T-helper 2 cell treated with Interferon-gamma antibody and Interleukin-4, amounts not matched to agents 5 μg/mL and 100 μg/mL, for 36 hours (primary cell): Measurements from ENCODE around the gene TRAPPC2L.
A peak's percentile ranks its signal among the peaks of the same experiment; 100 is the strongest.

Experiments
- DNase-seq: peaks from one replicate; pipeline ENCODE4 v3.0.0; 2021; ENCODE audit warnings: low spot score
- H3K27ac Mint-ChIP-seq: one replicate; pipeline ENCODE4 v1.8.0; 2021; ENCODE audit warnings: mild to moderate bottlenecking, mixed read lengths
- H3K27me3 Mint-ChIP-seq: one replicate; pipeline ENCODE4 v1.8.0; 2021; ENCODE audit warnings: low read depth, mixed read lengths
- H3K36me3 Mint-ChIP-seq: one replicate; pipeline ENCODE4 v1.8.0; 2021; ENCODE audit warnings: low read depth, mixed read lengths
- H3K4me1 Mint-ChIP-seq: one replicate; pipeline ENCODE4 v1.8.0; 2021; ENCODE audit warnings: low read depth, mixed read lengths
- H3K4me3 Mint-ChIP-seq: one replicate; pipeline ENCODE4 v1.8.0; 2022; ENCODE audit warnings: mild to moderate bottlenecking, moderate library complexity, mixed read lengths
- H3K9me3 Mint-ChIP-seq: one replicate; pipeline ENCODE4 v1.8.0; 2021; ENCODE audit warnings: mixed read lengths

TRAPPC2L gene

DNA sequence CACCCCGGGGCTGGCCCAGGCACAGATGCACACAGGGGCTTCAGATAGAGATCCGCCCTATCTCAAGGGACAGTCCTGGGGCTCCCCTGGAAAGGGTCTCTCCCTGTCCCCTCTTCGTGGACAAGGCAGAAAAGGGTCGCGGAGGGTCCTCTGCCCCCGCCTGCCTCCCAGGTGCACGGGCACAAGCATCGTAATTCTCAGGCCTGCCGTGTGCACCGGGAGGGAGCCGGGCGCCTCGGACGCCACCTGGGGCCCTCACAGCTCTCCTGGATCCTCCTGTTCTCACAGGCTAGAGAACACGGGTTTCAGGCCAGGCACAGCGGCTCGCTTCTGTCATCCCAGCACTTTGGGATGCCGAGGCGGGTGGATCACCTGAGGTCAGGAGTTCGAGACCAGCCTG is 21.4 kb downstream of the TRAPPC2L start:
- no peaks in the 10 kb centered on the region for H3K36me3 Mint-ChIP-seq
- H3K9me3 Mint-ChIP-seq = no peaks in the 10 kb centered on the region
- DNase-seq = no peak
- no peak overlapping the region for H3K27ac Mint-ChIP-seq
- H3K4me3 Mint-ChIP-seq = no peak overlapping the region
- H3K4me1 Mint-ChIP-seq = peaks cover 5% of the 10 kb centered on the region
- peaks cover 2% of the 10 kb centered on the region for H3K27me3 Mint-ChIP-seq

GRCh38 chr16:88878967-88879787 is 22.2 kb downstream of the TRAPPC2L start:
- Mint-ChIP-seq H3K27me3 (peaks cover 2% of the 10 kb centered on the region), H3K27ac (no peak overlapping the region), H3K9me3 (no peaks in the 10 kb centered on the region), H3K4me3 (no peak overlapping the region), H3K4me1 (peaks cover 5% of the 10 kb centered on the region), H3K36me3 (no peaks in the 10 kb centered on the region)
- DNase-seq = no peak

- peaks cover 2% of the 10 kb centered on the region for H3K27me3 Mint-ChIP-seq
- peaks cover 5% of the 10 kb centered on the region for H3K4me1 Mint-ChIP-seq
- H3K4me3 Mint-ChIP-seq = no peak overlapping the region
Measured at GRCh38 chr16:88879788-88880055, 22.8 kb downstream of the TRAPPC2L start.

DNA sequence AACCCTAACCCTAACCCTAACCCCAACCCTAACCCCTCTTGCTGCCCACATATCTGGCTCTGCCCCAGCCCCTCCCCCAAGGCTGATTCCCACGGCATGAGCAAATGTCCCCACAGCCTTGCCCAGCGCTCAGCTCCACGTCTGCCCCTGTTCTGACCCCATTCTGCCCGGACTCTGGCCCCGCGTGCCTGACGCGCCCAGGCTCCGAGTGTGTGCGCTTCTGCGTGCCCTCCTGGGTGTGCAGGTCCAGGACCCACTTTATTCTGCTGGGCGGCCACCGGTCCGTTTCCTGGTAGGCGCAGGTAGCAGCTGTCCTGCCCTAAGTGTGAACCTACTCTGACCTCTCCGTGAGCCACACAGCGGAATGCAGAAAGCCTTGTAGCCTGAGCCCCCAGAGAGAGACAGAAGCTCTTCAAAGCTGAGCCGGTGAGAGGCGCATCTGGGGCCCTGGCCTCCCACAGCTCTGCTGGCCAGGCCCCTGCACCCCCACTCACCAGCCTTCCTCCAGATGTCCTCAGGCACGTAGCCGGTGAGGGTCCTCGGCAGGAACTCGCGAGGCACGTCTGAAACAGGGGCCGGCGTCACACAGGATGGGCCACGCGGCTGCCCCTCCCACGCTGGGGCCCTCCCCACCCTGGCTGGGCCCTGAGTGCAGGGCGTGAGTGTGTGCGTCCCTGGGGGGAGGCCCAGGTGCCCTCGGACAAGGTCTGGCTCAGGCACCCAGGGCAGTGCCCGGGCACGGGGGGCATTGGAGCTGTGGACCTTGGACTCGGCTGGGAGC is 23.5 kb downstream of the TRAPPC2L start:
- H3K9me3 Mint-ChIP-seq = no peaks in the 10 kb centered on the region
- H3K27ac Mint-ChIP-seq = peak overlapping the region; percentile 49

More at GRCh38 chr16:88879788-88880055, 22.8 kb downstream of the TRAPPC2L start:
- no peak overlapping the region for H3K27ac Mint-ChIP-seq
- no peaks in the 10 kb centered on the region for H3K36me3 Mint-ChIP-seq
- DNase-seq = no peak
- no peaks in the 10 kb centered on the region for H3K9me3 Mint-ChIP-seq

DNA sequence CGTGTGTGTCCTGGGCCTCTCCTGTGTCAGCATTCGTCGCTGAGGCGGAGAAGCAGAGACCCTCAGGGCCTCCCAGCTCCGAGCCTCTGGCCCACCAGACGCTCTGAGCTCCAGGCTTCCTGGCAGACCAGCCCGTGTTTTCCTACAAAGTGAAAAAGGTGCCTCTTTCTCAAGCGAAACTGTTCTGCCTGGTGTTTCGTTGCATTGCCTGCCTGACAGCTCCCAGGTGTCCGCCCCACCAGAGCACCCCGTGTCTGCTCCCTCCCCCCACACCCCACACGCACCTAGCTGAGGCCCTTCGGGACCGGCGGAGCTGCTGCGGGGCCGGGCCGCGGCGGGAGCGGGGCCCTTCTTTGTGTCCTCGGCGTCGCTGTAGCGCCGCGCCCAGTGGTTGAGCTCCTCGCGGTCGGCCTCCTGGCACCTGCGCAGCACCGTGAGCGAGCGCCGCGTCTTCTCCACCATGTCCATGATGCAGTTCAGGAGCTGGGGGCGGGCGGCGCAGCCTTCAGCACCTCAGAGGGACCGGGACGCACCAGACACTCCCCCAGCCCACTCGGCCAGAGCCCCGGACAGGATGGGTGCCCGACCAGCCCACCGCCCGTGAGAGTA is 24.2 kb downstream of the TRAPPC2L start:
- no peaks in the 10 kb centered on the region for H3K36me3 Mint-ChIP-seq
- H3K9me3 Mint-ChIP-seq = no peaks in the 10 kb centered on the region
- DNase-seq = no peak
- peaks cover 5% of the 10 kb centered on the region for H3K4me1 Mint-ChIP-seq
- no peaks in the 10 kb centered on the region for H3K27me3 Mint-ChIP-seq
- H3K4me3 Mint-ChIP-seq = no peak overlapping the region
- H3K27ac Mint-ChIP-seq = no peak overlapping the region

More for the DNA sequence above, 23.5 kb downstream of the TRAPPC2L start:
- peaks cover 2% of the 10 kb centered on the region for H3K27me3 Mint-ChIP-seq
- H3K4me3 Mint-ChIP-seq = no peak overlapping the region
- peaks cover 5% of the 10 kb centered on the region for H3K4me1 Mint-ChIP-seq
- no peaks in the 10 kb centered on the region for H3K36me3 Mint-ChIP-seq
- DNase-seq = no peak

- Mint-ChIP-seq H3K4me1 (peaks cover 5% of the 10 kb centered on the region), H3K27ac (no peak overlapping the region)
Measured at GRCh38 chr16:88881675-88882357, 24.9 kb downstream of the TRAPPC2L start.

DNA sequence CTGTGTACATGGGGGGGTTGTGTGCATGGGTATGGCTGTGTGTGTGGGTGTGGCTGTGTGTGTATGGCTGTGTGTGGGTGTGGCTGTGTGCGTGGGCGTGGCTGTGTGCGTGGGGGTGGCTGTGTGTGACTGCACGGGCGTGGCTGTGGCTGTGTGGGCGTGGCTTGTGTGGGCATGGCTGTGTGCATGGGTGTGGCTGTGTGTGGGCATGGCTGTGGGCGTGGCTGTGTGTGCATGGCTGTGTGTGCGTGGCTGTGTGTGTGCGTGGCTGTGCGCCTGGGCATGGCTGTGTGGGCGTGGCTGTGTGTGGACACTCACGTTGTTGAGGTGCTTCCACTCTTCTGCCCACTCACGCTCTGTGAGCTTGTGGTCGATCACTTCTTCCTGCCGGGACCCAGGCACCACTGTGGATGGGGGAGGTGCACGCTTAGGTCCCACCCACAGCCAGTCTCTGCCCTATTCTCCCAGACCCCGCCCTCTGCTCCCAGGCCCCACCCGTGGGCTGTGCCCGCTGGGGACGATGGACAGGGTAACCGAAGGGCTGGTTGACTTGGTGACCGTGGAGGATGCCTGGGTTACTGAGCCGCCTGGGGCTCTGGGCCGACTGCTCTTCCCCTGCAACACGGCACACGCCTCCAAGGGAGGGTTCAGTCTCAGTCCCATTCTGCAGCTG is 25.6 kb downstream of the TRAPPC2L start:
- H3K36me3 Mint-ChIP-seq = no peaks in the 10 kb centered on the region

More at GRCh38 chr16:88881675-88882357, 24.9 kb downstream of the TRAPPC2L start:
- Mint-ChIP-seq H3K27me3 (no peaks in the 10 kb centered on the region), H3K36me3 (no peaks in the 10 kb centered on the region), H3K4me3 (no peak overlapping the region), H3K9me3 (no peaks in the 10 kb centered on the region)
- no peak for DNase-seq

GRCh38 chr16:88883117-88883895 is 26.4 kb downstream of the TRAPPC2L start:
- Mint-ChIP-seq H3K27ac (no peak overlapping the region), H3K4me1 (peaks cover 5% of the 10 kb centered on the region), H3K4me3 (no peak overlapping the region), H3K36me3 (no peaks in the 10 kb centered on the region), H3K9me3 (no peaks in the 10 kb centered on the region), H3K27me3 (no peaks in the 10 kb centered on the region)
- DNase-seq = no peak

More for the DNA sequence above, 25.6 kb downstream of the TRAPPC2L start:
- H3K4me3 Mint-ChIP-seq = no peak overlapping the region
- DNase-seq = no peak
- H3K4me1 Mint-ChIP-seq = peaks cover 5% of the 10 kb centered on the region
- no peak overlapping the region for H3K27ac Mint-ChIP-seq
- no peaks in the 10 kb centered on the region for H3K27me3 Mint-ChIP-seq
- no peaks in the 10 kb centered on the region for H3K9me3 Mint-ChIP-seq

GRCh38 chr16:88883946-88884345 is 27.0 kb downstream of the TRAPPC2L start:
- Mint-ChIP-seq H3K36me3 (no peaks in the 10 kb centered on the region), H3K4me3 (no peak overlapping the region), H3K4me1 (peaks cover 5% of the 10 kb centered on the region)

GRCh38 chr16:88884569-88885271 is 27.8 kb downstream of the TRAPPC2L start:
- Mint-ChIP-seq H3K27me3 (no peaks in the 10 kb centered on the region), H3K4me3 (no peak overlapping the region), H3K36me3 (no peaks in the 10 kb centered on the region), H3K9me3 (no peaks in the 10 kb centered on the region), H3K27ac (no peak overlapping the region), H3K4me1 (peaks cover 5% of the 10 kb centered on the region)
- no peak for DNase-seq

More at GRCh38 chr16:88883946-88884345, 27.0 kb downstream of the TRAPPC2L start:
- Mint-ChIP-seq H3K27me3 (no peaks in the 10 kb centered on the region), H3K9me3 (no peaks in the 10 kb centered on the region), H3K27ac (no peak overlapping the region)
- no peak for DNase-seq

GRCh38 chr16:88885693-88886280 is 28.9 kb downstream of the TRAPPC2L start:
- Mint-ChIP-seq H3K36me3 (no peaks in the 10 kb centered on the region), H3K27me3 (no peaks in the 10 kb centered on the region), H3K27ac (no peak overlapping the region), H3K4me3 (no peak overlapping the region), H3K9me3 (no peaks in the 10 kb centered on the region), H3K4me1 (peaks cover 5% of the 10 kb centered on the region)
- DNase-seq = no peak

DNA sequence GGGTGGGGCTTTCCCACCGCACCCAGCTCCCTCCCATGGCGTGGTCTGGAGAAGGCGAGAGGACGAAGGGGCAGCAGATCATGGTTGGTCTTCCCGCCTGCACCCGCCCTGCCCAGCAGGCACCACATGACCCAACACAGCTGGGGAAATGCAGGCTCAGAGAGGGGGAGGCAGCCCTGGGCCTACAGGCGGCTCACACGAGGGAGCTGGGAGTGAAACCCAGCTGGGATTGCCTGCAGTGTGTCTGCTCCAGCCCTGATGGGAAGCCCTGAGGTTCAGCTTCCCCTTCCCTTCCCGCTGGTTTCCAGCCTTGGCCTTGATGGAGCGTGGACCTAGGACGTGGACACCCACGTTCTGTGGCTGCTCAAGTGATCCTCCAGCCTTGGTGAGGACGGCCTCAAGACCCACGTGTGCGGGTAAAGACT is 29.5 kb downstream of the TRAPPC2L start:
- no peaks in the 10 kb centered on the region for H3K36me3 Mint-ChIP-seq
- no peaks in the 10 kb centered on the region for H3K9me3 Mint-ChIP-seq
- H3K27me3 Mint-ChIP-seq = no peaks in the 10 kb centered on the region
- no peak overlapping the region for H3K27ac Mint-ChIP-seq
- H3K4me1 Mint-ChIP-seq = peaks cover 5% of the 10 kb centered on the region
- H3K4me3 Mint-ChIP-seq = no peak overlapping the region
- no peak for DNase-seq
